Small intestine (tissue), 7 donors: ENCODE data around the gene MLST8. TPM values are rescaled to one million over a fixed set of nuclear protein-coding genes. Genes with fewer than 3 reads are reported as not detected.
"Not testable (repeated sequence)": the region's sequence is repeated elsewhere in the genome, so short reads cannot be mapped to it uniquely, and the experiment has no call there.

Experiments used
- DNase-seq, 2 donors: peaks; one replicate each; pipeline versions ENCODE4 v3.0.0 to v3.0.0-alpha.2; 2013
- FAIRE-seq: peaks from 2 replicates; lab custom pipeline; 2012; peaks lifted over from hg19 to GRCh38; lab: Jason Lieb, UNC
- H3K27ac ChIP-seq, 3 donors: one replicate each; pipeline ENCODE4 v1.5.1; 2013; ENCODE audit warnings: low read length in 2 of 3, mild to moderate bottlenecking in 2 of 3, control low read depth in 1 of 3, inconsistent platforms in 1 of 3, low read depth in 1 of 3, moderate library complexity in 1 of 3
- H3K27me3 ChIP-seq, 3 donors: one replicate each; pipeline ENCODE4 v1.6.1; 2013; ENCODE audit warnings: low read length in 3 of 3, inconsistent platforms in 1 of 3; ENCODE audit not compliant: control insufficient read depth in 3 of 3, insufficient read depth in 3 of 3
- H3K36me3 ChIP-seq, 3 donors: one replicate each; pipeline ENCODE4 v1.6.1; 2013; ENCODE audit warnings: low read length in 3 of 3, inconsistent platforms in 1 of 3, low read depth in 1 of 3, mild to moderate bottlenecking in 1 of 3, moderate library complexity in 1 of 3; ENCODE audit not compliant: control insufficient read depth in 3 of 3, insufficient read depth in 2 of 3
- H3K4me1 ChIP-seq, 3 donors: one replicate each; pipeline ENCODE4 v1.6.1; 2013; ENCODE audit warnings: low read length in 2 of 3, inconsistent platforms in 1 of 3, low read depth in 1 of 3, mild to moderate bottlenecking in 1 of 3, moderate library complexity in 1 of 3; ENCODE audit not compliant: control insufficient read depth in 3 of 3, insufficient read depth in 2 of 3
- H3K4me3 ChIP-seq, 3 donors: one replicate each; pipeline ENCODE4 v1.5.1; 2013; ENCODE audit warnings: low read length in 3 of 3, control low read depth in 1 of 3, inconsistent platforms in 1 of 3, low read depth in 1 of 3, mild to moderate bottlenecking in 1 of 3, moderate library complexity in 1 of 3
- H3K9me3 ChIP-seq, 2 donors: one replicate each; pipeline ENCODE4 v1.6.1; 2013; ENCODE audit warnings: low read depth in 1 of 2, low read length in 1 of 2; ENCODE audit not compliant: control insufficient read depth in 2 of 2, insufficient read depth in 1 of 2
- WGBS, 3 donors: extraction: QIAGEN DNeasy Blood & Tissue Kit; methylation state at CpG; one replicate each; pipeline ENCODE4 v1.1.7; 2013; 5-methylcytosine and 5-hydroxymethylcytosine counted together
- polyA plus RNA-seq, 4 donors: library from polyadenylated mRNA; stranded (reverse) in 3 of 4; unstranded in 1 of 4; fragments of 200-250 nt in 3 of 4; fragments of 120-200 nt in 1 of 4; gene quantifications; one replicate each; pipeline versions ENCODE4 v1.2.1 to v1.2.3, GENCODE V29; 2013
- donor health status: healthy with polysubstance abuse.
- donor health status: control.
- donor health status: control.
- donor health status: Bipolar disorder and iron deficiency.
- donor health status: healthy.

MLST8 gene
- polyA plus RNA-seq, 4 donors: 41.5 to 68.7 (median 62.7) TPM

DNA sequence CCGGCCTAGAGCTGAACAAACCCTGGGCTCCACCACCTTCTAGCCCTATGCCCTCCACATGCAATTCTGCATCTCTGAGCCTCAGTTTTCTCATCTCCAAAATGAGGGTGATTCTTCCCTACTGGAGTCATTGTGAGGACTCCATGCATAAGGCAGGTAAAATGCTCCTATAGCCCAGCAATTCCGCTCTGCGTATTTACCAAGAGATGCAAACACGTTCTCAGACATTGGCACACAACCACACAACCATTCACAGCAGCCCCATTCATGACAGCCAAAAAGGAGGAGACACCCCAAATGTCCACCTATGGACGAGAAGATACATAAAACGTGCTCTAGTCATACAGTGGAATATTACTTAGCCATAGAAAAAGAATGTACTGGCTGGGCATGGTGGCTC lies 4.9 kb upstream of the MLST8 start:
- Histone ChIP-seq H3K4me1 (peaks cover 0 to 8% (median 2%) of the 10 kb centered on the region in 3 donors), H3K27ac (no peak overlapping the region), H3K9me3 (peaks cover 0 to 11% of the 10 kb centered on the region in 2 donors), H3K36me3 (no peaks in the 10 kb centered on the region), H3K4me3 (no peak overlapping the region), H3K27me3 (peaks cover 16 to 48% (median 18%) of the 10 kb centered on the region in 3 donors)
- FAIRE-seq: no peak
- WGBS, 3 donors: 84 to 87% (median 84%) methylated on average over 6 of the region's 6 CpGs
- DNase-seq: no peak

DNA sequence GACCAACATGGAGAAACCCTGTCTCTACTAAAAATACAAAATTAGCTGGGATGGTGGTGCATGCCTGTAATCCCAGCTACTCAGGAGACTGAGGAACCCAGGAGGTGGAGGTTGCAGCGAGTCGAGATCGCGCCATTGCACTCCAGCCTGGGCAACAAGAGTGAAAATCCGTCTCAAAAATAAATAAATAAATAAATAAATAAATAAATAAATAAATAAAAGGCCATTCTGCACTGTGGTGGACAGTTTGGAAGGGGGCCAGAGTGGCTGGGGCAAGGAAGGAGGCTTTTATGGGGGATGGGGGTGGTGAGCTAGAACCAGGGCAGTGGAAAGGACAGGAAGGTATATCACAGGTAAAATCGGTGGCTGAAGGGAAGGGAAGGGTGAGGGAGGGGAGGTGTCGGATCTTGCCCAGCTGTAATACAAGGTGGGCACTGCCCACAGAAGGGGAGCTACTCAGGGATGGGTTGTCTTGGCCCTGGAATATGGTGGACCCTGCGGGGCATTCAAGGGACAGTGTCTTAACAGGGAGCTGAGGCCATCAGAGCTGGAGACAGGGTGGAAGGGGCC lies 2.0 kb upstream of the MLST8 start:
- FAIRE-seq, H3K4me3 ChIP-seq: not testable (repeated sequence)
- 93 to 99% (median 93%) methylated on average over 8 of the region's 8 CpGs for WGBS, 3 donors

DNA sequence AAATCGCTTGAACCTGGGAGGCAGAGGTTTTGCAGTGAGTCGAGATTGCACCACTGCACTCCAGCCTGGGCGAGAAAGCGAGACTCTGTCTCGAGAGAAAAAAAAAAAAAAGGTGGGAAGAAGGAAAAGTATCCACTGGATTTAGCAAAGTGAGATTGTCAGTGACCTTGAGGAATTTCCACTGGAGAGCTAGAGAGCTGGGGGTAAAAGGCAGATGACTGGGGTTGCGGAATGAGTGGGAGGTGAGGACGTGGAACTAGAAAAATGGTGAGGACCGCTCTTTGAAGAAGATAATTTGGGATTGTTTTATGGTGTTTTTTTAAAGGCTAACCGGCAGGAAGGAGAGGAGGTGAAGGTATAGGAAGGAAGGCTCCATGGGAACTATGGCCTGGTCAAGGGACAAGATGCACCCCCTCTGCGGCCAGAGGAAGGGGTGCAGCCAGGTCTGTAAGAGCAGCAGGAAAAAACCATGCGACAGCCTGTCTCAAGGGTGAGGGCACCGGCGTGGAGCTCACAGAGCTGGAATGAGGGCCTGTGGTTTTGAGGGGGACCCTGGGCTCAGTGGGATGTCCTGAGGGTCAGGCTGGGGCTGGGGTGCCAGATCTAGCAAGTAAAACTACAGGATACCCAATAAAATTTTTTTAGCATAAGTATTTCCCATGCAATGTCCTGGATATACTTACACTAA lies 694 bp upstream of the MLST8 start:
- no peak for FAIRE-seq
- 80 to 85% (median 80%) methylated on average over 13 of the region's 13 CpGs for WGBS, 3 donors
- H3K27me3 ChIP-seq: peaks cover 2 to 15% (median 2%) of the 10 kb centered on the region in 3 donors
- H3K4me3 ChIP-seq: peak overlapping the region; percentile 71 to 90 (median 84)
- peaks cover 0 to 32% (median 2%) of the 10 kb centered on the region in 3 donors for H3K36me3 ChIP-seq
- peak overlapping the region in 1 of 3 donors; percentile 97 for H3K27ac ChIP-seq
- no peak for DNase-seq
- peaks cover 0 to 11% of the 10 kb centered on the region in 2 donors for H3K9me3 ChIP-seq
- peaks cover 0 to 8% (median 2%) of the 10 kb centered on the region in 3 donors for H3K4me1 ChIP-seq

More for the DNA sequence above, 2.0 kb upstream of the MLST8 start:
- Histone ChIP-seq H3K27me3 (peaks cover 2 to 27% (median 5%) of the 10 kb centered on the region in 3 donors), H3K36me3 (peaks cover 0 to 19% (median 2%) of the 10 kb centered on the region in 3 donors), H3K9me3 (peaks cover 0 to 11% of the 10 kb centered on the region in 2 donors)
- H3K4me1 ChIP-seq, H3K27ac ChIP-seq, DNase-seq: not testable (repeated sequence)

DNA sequence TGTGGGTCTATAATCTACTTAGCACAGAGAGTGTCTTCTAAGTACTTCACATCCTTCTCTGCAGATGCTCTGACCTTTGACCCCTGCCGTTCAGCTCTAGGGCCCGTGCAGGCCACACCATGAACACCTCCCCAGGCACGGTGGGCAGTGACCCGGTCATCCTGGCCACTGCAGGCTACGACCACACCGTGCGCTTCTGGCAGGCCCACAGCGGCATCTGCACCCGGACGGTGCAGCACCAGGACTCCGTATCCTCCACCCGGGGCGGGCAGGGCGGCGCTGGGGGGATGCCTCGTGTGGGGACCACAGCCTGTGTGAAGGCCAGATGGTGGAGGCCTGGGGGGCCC lies 686 bp downstream of the MLST8 start:
- no peak for FAIRE-seq
- no peak for DNase-seq

GRCh38 chr16:2206420-2206779 lies 1.1 kb downstream of the MLST8 start:
- H3K4me1 ChIP-seq: peaks cover 0 to 8% (median 2%) of the 10 kb centered on the region in 3 donors
- peaks cover 0 to 3% (median 0%) of the 10 kb centered on the region in 3 donors for H3K27me3 ChIP-seq
- H3K4me3 ChIP-seq: peak overlapping the region in 1 of 3 donors; percentile 90
- peak overlapping the region in 1 of 3 donors; percentile 97 for H3K27ac ChIP-seq
- FAIRE-seq: no peak
- peaks cover 0 to 48% (median 2%) of the 10 kb centered on the region in 3 donors for H3K36me3 ChIP-seq
- no peak for DNase-seq
- WGBS, 3 donors: 78 to 84% (median 78%) methylated on average over 18 of the region's 18 CpGs
- peaks cover 0 to 6% of the 10 kb centered on the region in 2 donors for H3K9me3 ChIP-seq

More for the DNA sequence above, 686 bp downstream of the MLST8 start:
- WGBS, 3 donors: 5 to 10% (median 8%) methylated on average over 11 to 16 of the region's 16 CpGs
- Histone ChIP-seq H3K27me3 (peaks cover 0 to 3% (median 0%) of the 10 kb centered on the region in 3 donors), H3K9me3 (peaks cover 0 to 6% of the 10 kb centered on the region in 2 donors), H3K4me1 (peaks cover 0 to 8% (median 2%) of the 10 kb centered on the region in 3 donors), H3K27ac (peak overlapping the region; percentile 34 to 97 (median 96)), H3K36me3 (peaks cover 0 to 46% (median 2%) of the 10 kb centered on the region in 3 donors), H3K4me3 (peak overlapping the region; percentile 71 to 90 (median 84))

DNA sequence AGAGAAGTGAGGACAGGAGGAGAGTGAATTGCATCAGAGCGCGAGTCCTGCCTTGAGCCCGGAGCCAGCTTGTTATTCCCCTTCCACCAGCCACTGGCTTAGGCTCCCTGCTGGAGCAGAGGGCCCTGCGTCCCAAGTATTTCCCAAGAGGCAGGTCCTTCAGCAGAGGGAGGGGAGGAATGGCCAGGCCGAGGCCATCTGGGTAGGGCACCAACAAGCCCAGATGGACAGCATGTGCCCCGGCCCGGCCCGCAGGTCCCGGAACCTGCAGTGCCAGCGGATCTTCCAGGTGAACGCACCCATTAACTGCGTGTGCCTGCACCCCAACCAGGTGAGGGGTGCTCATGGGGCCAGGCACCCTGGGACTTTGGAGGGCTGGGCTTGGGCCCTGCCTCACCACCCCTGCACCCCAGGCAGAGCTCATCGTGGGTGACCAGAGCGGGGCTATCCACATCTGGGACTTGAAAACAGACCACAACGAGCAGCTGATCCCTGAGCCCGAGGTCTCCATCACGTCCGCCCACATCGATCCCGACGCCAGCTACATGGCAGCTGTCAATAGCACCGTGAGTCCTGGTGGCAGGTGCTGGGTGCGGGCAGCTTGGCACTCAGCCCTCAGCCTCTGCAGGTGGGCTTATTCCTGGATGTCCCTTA lies 1.7 kb downstream of the MLST8 start:
- no peak overlapping the region for H3K4me3 ChIP-seq
- no peak overlapping the region for H3K27ac ChIP-seq
- peaks cover 0 to 53% (median 2%) of the 10 kb centered on the region in 3 donors for H3K36me3 ChIP-seq
- 94 to 96% (median 94%) methylated on average over 22 to 23 of the region's 23 CpGs for WGBS, 3 donors
- DNase-seq: no peak
- no peak for FAIRE-seq
- H3K27me3 ChIP-seq: peaks cover 0 to 3% (median 0%) of the 10 kb centered on the region in 3 donors
- peaks cover 0 to 8% (median 2%) of the 10 kb centered on the region in 3 donors for H3K4me1 ChIP-seq
- peaks cover 0 to 6% of the 10 kb centered on the region in 2 donors for H3K9me3 ChIP-seq

DNA sequence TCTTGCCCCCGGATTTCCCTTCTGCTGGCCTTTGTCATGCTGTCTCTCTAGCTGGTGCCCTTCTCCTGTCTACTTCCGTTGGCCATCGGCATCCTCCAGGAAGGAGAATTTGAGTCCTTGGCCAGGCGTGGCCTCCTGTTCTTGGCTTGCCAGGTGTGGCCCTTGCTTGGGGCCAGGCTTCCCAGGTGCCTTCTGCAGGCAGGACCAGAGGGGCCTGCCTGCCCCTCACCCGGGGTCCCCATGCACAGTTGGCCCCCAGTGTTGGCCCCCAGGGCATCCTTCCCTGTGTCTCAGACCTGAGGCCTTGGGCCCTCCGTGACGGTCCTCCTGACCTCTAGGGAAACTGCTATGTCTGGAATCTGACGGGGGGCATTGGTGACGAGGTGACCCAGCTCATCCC lies 2.6 kb downstream of the MLST8 start:
- H3K4me3 ChIP-seq: no peak overlapping the region
- H3K4me1 ChIP-seq: peaks cover 0 to 17% (median 3%) of the 10 kb centered on the region in 3 donors
- H3K27ac ChIP-seq: no peak overlapping the region
- peaks cover 0 to 62% (median 2%) of the 10 kb centered on the region in 3 donors for H3K36me3 ChIP-seq
- H3K9me3 ChIP-seq: peaks cover 0 to 6% of the 10 kb centered on the region in 2 donors
- DNase-seq: no peak
- no peak for FAIRE-seq
- 89 to 91% (median 91%) methylated on average over 9 of the region's 9 CpGs for WGBS, 3 donors
- peaks cover 0 to 3% (median 0%) of the 10 kb centered on the region in 3 donors for H3K27me3 ChIP-seq

DNA sequence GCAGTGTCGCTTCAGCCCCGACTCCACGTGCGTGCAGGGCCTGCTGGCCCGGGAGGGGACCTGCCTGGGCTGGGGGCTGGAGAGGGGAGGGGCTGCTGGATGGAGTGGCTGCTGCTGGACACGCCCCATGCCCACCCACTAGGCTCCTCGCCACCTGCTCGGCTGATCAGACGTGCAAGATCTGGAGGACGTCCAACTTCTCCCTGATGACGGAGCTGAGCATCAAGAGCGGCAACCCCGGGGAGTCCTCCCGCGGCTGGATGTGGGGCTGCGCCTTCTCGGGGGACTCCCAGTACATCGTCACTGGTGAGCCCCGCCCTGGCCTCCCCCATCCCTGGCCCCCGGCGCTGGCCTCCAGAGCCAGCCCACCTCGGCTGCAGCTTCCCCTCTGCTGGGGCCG lies 3.1 kb downstream of the MLST8 start:
- Histone ChIP-seq H3K4me3 (no peak overlapping the region), H3K27ac (no peak overlapping the region), H3K27me3 (peaks cover 0 to 3% (median 0%) of the 10 kb centered on the region in 3 donors), H3K36me3 (peaks cover 0 to 64% (median 2%) of the 10 kb centered on the region in 3 donors), H3K4me1 (peaks cover 2 to 22% (median 4%) of the 10 kb centered on the region in 3 donors), H3K9me3 (peaks cover 0 to 5% of the 10 kb centered on the region in 2 donors)
- FAIRE-seq: no peak
- no peak for DNase-seq
- whole genome bisulfite sequencing, 3 donors: 75 to 85% (median 82%) methylated on average over 22 to 23 of the region's 23 CpGs
